Measurements from ENCODE around the gene FAM114A2. TPM values are rescaled to one million over a fixed set of nuclear protein-coding genes. Genes with fewer than 3 reads are reported as not detected.

The FAM114A2 gene
- total and polyA plus RNA-seq, 4 donors, result 5.4 to 18.3 (median 11.6) TPM

GRCh38 chr5:154072414-154073171 lies 33.9 kb upstream of the FAM114A2 start:
- no peak overlapping the region for H3K27ac ChIP-seq (ENCODE audit: low read depth in 1 of 2, low read length in 2 of 2)
- 20% methylated on average over 18 of the region's 18 CpGs for WGBS
- no peak overlapping the region for H3K9ac ChIP-seq (ENCODE audit: low read depth in 1 of 2, low read length in 2 of 2)

GRCh38 chr5:154071799-154072413 lies 33.2 kb upstream of the FAM114A2 start:
- Histone ChIP-seq H3K27me3 (ENCODE audit: control insufficient read depth in 4 of 4, insufficient read depth in 4 of 4, low read length in 3 of 4) (no peaks in the 10 kb centered on the region), H3K9ac (ENCODE audit: low read depth in 1 of 2, low read length in 2 of 2) (no peak overlapping the region), H3K9me3 (ENCODE audit: control insufficient read depth in 4 of 4, low read length in 3 of 4) (no peaks in the 10 kb centered on the region), H3K27ac (ENCODE audit: low read depth in 1 of 2, low read length in 2 of 2) (no peak overlapping the region), H3K4me3 (ENCODE audit: low read depth in 1 of 3, low read length in 3 of 3) (no peak overlapping the region), H3K36me3 (ENCODE audit: control insufficient read depth in 4 of 4, insufficient read depth in 3 of 4, low read depth in 1 of 4, low read length in 3 of 4) (no peaks in the 10 kb centered on the region), H3K4me1 (ENCODE audit: control insufficient read depth in 4 of 4, insufficient read depth in 4 of 4, low read length in 3 of 4) (peaks cover 0 to 7% (median under 1%) of the 10 kb centered on the region in 4 donors)
- DNase-seq (ENCODE audit: low spot score), result no peak
- 59% methylated on average over 2 of the region's 2 CpGs for WGBS
- TF ChIP-seq REST (IDR thresholded peaks at IDR 0.05), result no peak
- no peak for TF ChIP-seq FOXA2 (IDR thresholded peaks at IDR 0.05)
- TF ChIP-seq GABPA (IDR thresholded peaks at IDR 0.05 in 1 of 2, conservative IDR thresholded peaks at IDR 0.05 in 1 of 2), result no peak
- no peak for TF ChIP-seq CTCF (IDR thresholded peaks at IDR 0.05; ENCODE audit: low read depth, low read length, missing input control)
- TF ChIP-seq TAF1 (conservative IDR thresholded peaks at IDR 0.05), result no peak

More at GRCh38 chr5:154072414-154073171, 33.9 kb upstream of the FAM114A2 start:
- peak; percentile 87 for DNase-seq (ENCODE audit: low spot score)
- Histone ChIP-seq H3K36me3 (ENCODE audit: control insufficient read depth in 4 of 4, insufficient read depth in 3 of 4, low read depth in 1 of 4, low read length in 3 of 4) (no peaks in the 10 kb centered on the region), H3K9me3 (ENCODE audit: control insufficient read depth in 4 of 4, low read length in 3 of 4) (no peaks in the 10 kb centered on the region), H3K4me1 (ENCODE audit: control insufficient read depth in 4 of 4, insufficient read depth in 4 of 4, low read length in 3 of 4) (peaks cover 0 to 11% (median 7%) of the 10 kb centered on the region in 4 donors), H3K27me3 (ENCODE audit: control insufficient read depth in 4 of 4, insufficient read depth in 4 of 4, low read length in 3 of 4) (no peaks in the 10 kb centered on the region), H3K4me3 (ENCODE audit: low read depth in 1 of 3, low read length in 3 of 3) (no peak overlapping the region)
- TF ChIP-seq GABPA (IDR thresholded peaks at IDR 0.05 in 1 of 2, conservative IDR thresholded peaks at IDR 0.05 in 1 of 2) (no peak), ATF3 (IDR thresholded peaks at IDR 0.05) (no peak), REST (IDR thresholded peaks at IDR 0.05) (no peak), RAD21 (IDR thresholded peaks at IDR 0.05) (peak; percentile 99), HNF4A (conservative IDR thresholded peaks at IDR 0.05) (peak; percentile 9 to 31), CTCF (IDR thresholded peaks at IDR 0.05; ENCODE audit: low read depth, low read length, missing input control) (peak; percentile 97), JUND (IDR thresholded peaks at IDR 0.05) (no peak)

Data from liver (tissue), 9 donors.